HepG2 (cell line): ENCODE data around the gene HOXC12. TPM values are rescaled to one million over a fixed set of nuclear protein-coding genes. Genes with fewer than 3 reads are reported as not detected.

ENCODE experiments used
- ATAC-seq: fragments of 200-7000 bp; cut with Tn5 transposase; 3 replicates; pipeline ENCODE4 v1.9.1; 2020; ENCODE audit warnings: mild to moderate bottlenecking, moderate library complexity
- BruUV-seq: library from RNA; stranded (reverse); fragments of 400-500 nt; replicated peaks from 2 replicates; lab custom pipeline; 2021; lab: Mats Ljungman, UMichigan
- CTCF ChIA-PET: fragments of 300-600 bp; formaldehyde crosslinking; extraction: SDS; loops from one replicate; lab custom pipeline; 2021; ENCODE audit warnings: low total read pairs, inconsistent platforms, low intra/inter-chr PET ratio; lab: Yijun Ruan, JAX
- POLR2A ChIA-PET: fragments of 350-600 bp; sonication (Branson Sonifier 250); formaldehyde crosslinking; loops from one replicate; lab custom pipeline; 2020; ENCODE audit warnings: antibody characterized with exemption, inconsistent platforms; lab: Yijun Ruan, JAX
- DNase-seq: peaks from one replicate; pipeline ENCODE4 v3.0.0-alpha.2; 2015; ENCODE audit warnings: low spot score
- FAIRE-seq: peaks from 3 replicates; lab custom pipeline; 2011; peaks lifted over from hg19 to GRCh38; lab: Jason Lieb, UNC
- H2AFZ ChIP-seq: one replicate; pipeline ENCODE4 v1.6.1; 2011; ENCODE audit warnings: low read length, inconsistent platforms
- H3K27ac ChIP-seq: fragments of 300-600 bp; 3 replicates; pipeline ENCODE4 v1.8.0; 2011; ENCODE audit warnings: mixed run types, mild to moderate bottlenecking, mixed read lengths, low read length, inconsistent platforms; ENCODE audit not compliant: insufficient read depth; ENCODE audit errors: extremely low read length
- H3K27me3 ChIP-seq, 2 experiments: fragments of 200-600 bp in 1 of 2; 2 replicates in 1 of 2; 3 replicates in 1 of 2; pipeline versions ENCODE4 v1.6.0 to v1.8.0; 2011; ENCODE audit warnings: low read length in 2 of 2, mild to moderate bottlenecking in 2 of 2, moderate library complexity in 2 of 2, inconsistent platforms in 1 of 2; ENCODE audit not compliant: insufficient read depth in 2 of 2, control insufficient read depth in 1 of 2
- H3K36me3 ChIP-seq, 2 experiments: fragments of 200-600 bp in 1 of 2; replicated peaks in 1 of 2; 2 replicates in 1 of 2; 3 replicates in 1 of 2; pipeline versions ENCODE4 v1.5.1 to v1.8.0; 2011; ENCODE audit warnings: low read length in 2 of 2, inconsistent platforms in 1 of 2; ENCODE audit not compliant: insufficient read depth in 2 of 2, control insufficient read depth in 1 of 2
- H3K4me1 ChIP-seq: 2 replicates; pipeline ENCODE4 v1.5.1; 2012; ENCODE audit warnings: low read length, inconsistent platforms; ENCODE audit not compliant: insufficient read depth
- H3K4me2 ChIP-seq: 2 replicates; pipeline ENCODE4 v1.6.0; 2011; ENCODE audit warnings: low read depth, low read length, inconsistent platforms
- H3K4me3 ChIP-seq, 3 experiments: fragments of 200-600 bp in 1 of 3; sonication (generic), shearing (Covaris generic) in 1 of 3; replicated peaks in 1 of 3; 2 replicates each; pipeline ENCODE4 v1.5.1; 2011 to 2016; ENCODE audit warnings: low read length in 3 of 3, inconsistent platforms in 2 of 3, low read depth in 2 of 3, mild to moderate bottlenecking in 2 of 3, control low read depth in 1 of 3, mixed read lengths in 1 of 3; ENCODE audit not compliant: insufficient read depth in 1 of 3
- H3K79me2 ChIP-seq: one replicate; pipeline ENCODE4 v1.6.1; 2011; ENCODE audit warnings: low read length, inconsistent platforms; ENCODE audit not compliant: insufficient read depth
- H3K9ac ChIP-seq: 2 replicates; pipeline ENCODE4 v1.6.0; 2011; ENCODE audit warnings: mild to moderate bottlenecking, low read depth, low read length, inconsistent platforms; ENCODE audit not compliant: insufficient read depth
- H3K9me3 ChIP-seq: 2 replicates; pipeline ENCODE4 v1.5.1; 2012; ENCODE audit warnings: mild to moderate bottlenecking, low read length
- H4K20me1 ChIP-seq: 2 replicates; pipeline ENCODE4 v1.6.0; 2011; ENCODE audit warnings: inconsistent platforms, mild to moderate bottlenecking, low read length, moderate library complexity; ENCODE audit not compliant: insufficient read depth
- KAT2B ChIP-seq: fragments of 150-350 bp; IDR thresholded peaks from 2 replicates; pipeline ENCODE4 v1.6.1; 2014; ENCODE audit warnings: low read depth, low read length, borderline replicate concordance
- MZF1 ChIP-seq: sonication (generic); formaldehyde crosslinking; IDR thresholded peaks from 2 replicates; pipeline ENCODE4 v1.8.1; 2023; ENCODE audit warnings: mild to moderate bottlenecking, missing genetic modification reagents, borderline replicate concordance
- NCOR1 ChIP-seq: fragments of 200-600 bp; sonication (generic); IDR thresholded peaks from 2 replicates; pipeline ENCODE4 v1.7.0; 2017; ENCODE audit warnings: antibody characterized with exemption, low read length, borderline replicate concordance
- NFE2L2 ChIP-seq: fragments of 150-350 bp; IDR thresholded peaks from 2 replicates; pipeline ENCODE4 v1.6.1; 2014; ENCODE audit warnings: low read length
- SRSF4 ChIP-seq: fragments of 200-400 bp; formaldehyde crosslinking; IDR thresholded peaks from one replicate; pipeline ENCODE4 v1.6.1; 2018; ENCODE audit warnings: mild to moderate bottlenecking, low read depth, low read length, moderate library complexity; ENCODE audit not compliant: poor library complexity, severe bottlenecking
- TOE1 ChIP-seq: sonication (generic); formaldehyde crosslinking; IDR thresholded peaks from 2 replicates; pipeline ENCODE4 v1.4.0; 2020; ENCODE audit warnings: mild to moderate bottlenecking, missing genetic modification reagents
- YEATS4 ChIP-seq: sonication (generic); formaldehyde crosslinking; IDR thresholded peaks from 2 replicates; pipeline ENCODE4 v1.4.0; 2020; ENCODE audit warnings: missing genetic modification reagents, borderline replicate concordance
- ZFP37 ChIP-seq: sonication (generic); formaldehyde crosslinking; IDR thresholded peaks from 2 replicates; pipeline ENCODE4 v1.4.0; 2020; ENCODE audit warnings: missing genetic modification reagents, borderline replicate concordance
- ZNF205 ChIP-seq: IDR thresholded peaks from 2 replicates; pipeline ENCODE4 v1.6.1; 2018; ENCODE audit warnings: missing biosample characterization, missing genetic modification reagents
- ZNF292 ChIP-seq: sonication (generic); formaldehyde crosslinking; IDR thresholded peaks from 2 replicates; pipeline ENCODE4 v1.8.1; 2022; ENCODE audit warnings: mild to moderate bottlenecking, low read depth, missing genetic modification reagents, borderline replicate concordance
- ZNF296 ChIP-seq: sonication (generic); formaldehyde crosslinking; conservative IDR thresholded peaks from 2 replicates; pipeline ENCODE4 v1.5.0; 2020; ENCODE audit warnings: mild to moderate bottlenecking, missing genetic modification reagents
- ZNF776 ChIP-seq: sonication (generic); formaldehyde crosslinking; IDR thresholded peaks from 2 replicates; pipeline ENCODE4 v1.4.0; 2020; ENCODE audit warnings: mild to moderate bottlenecking, missing genetic modification reagents
- WGBS: methylation state at CpG from one replicate; pipeline ENCODE4 v1.1.6; 2017; ENCODE audit warnings: low lambda C conversion rate; 5-methylcytosine and 5-hydroxymethylcytosine counted together
- in situ Hi-C: cut with HindIII; loops from 2 replicates; pipeline ENCODE4 v1.10.0; 2017; ENCODE audit warnings: low pct_unique_long_range_greater_than_20kb; ENCODE audit not compliant: extremely low pct_ligation_motif_present
- intact Hi-C: fragments of 100-400 bp; cut with micrococcal nuclease; formaldehyde crosslinking; loops from one replicate; pipeline ENCODE4 v1.10.0; 2022; ENCODE audit not compliant: unreplicated experiment
- polyA plus RNA-seq, 8 experiments: library from polyadenylated mRNA; depleted of rRNA in 3 of 8; stranded (reverse) in 7 of 8; unstranded in 1 of 8; fragments of >200 nt; fragmentation: Illumina TruSeq in 4 of 8; extraction: Trizol in 4 of 8; gene quantifications; 2 replicates each; pipeline versions ENCODE4 v1.2.1 to v1.2.3, GENCODE V29; 2011 to 2016; ENCODE audit warnings: low read depth in 4 of 8, missing spikeins in 1 of 8, mixed read lengths in 1 of 8; ENCODE audit not compliant: insufficient read depth in 1 of 8
- total RNA-seq, 5 experiments: library from RNA; depleted of rRNA; stranded (reverse); fragments of >200 nt; fragmentation: Illumina TruSeq; extraction: Trizol; gene quantifications; 2 replicates each; pipeline ENCODE4 v1.2.3, GENCODE V29; 2016; ENCODE audit warnings: low read depth in 1 of 5

The HOXC12 gene
- total and polyA plus RNA-seq, 2 of the 13 experiments (the other 11 are each of a cell fraction or from before 2014, with no cell fraction given) = not detected

DNA sequence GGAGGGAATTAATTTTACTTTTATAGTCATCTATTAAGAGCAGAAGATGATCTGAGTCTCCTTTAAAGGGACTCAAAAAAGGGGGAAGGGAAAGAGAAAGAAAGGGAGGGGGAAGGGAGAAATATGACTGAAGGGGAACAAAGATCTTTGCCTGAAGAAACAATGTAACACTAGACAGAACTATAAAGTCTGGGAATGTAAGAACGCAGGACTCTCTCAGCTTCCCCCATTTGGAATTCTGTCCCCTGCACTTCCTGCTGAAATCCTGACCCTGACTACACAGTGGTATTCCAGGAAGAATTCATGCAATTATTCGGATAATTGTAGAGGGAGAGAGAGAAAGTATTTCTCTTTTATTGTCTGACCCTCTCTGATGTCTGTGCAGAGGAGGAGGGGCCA is 9.6 kb downstream of the HOXC12 start:
- BruUV-seq = no TSS peak
- in situ Hi-C loops (no loop called here), intact Hi-C loops (no loop called here)
- ATAC-seq (no peak), FAIRE-seq (no peak), DNase-seq (no peak)
- no peaks in the 10 kb centered on the region for H3K36me3 ChIP-seq
- H3K9me3 ChIP-seq = no peaks in the 10 kb centered on the region
- H3K9ac ChIP-seq = no peak overlapping the region
- no peak overlapping the region for H3K4me3 ChIP-seq
- no peaks in the 10 kb centered on the region for H3K4me1 ChIP-seq
- no peak overlapping the region for H2AFZ ChIP-seq
- 2% methylated on average over 2 of the region's 2 CpGs for WGBS
- H3K79me2 ChIP-seq = no peaks in the 10 kb centered on the region
- POLR2A ChIA-PET = no interaction called here
- H4K20me1 ChIP-seq = 0 out of 2 replicates have a peak, but pooled peaks cover 2% of the 10 kb centered on the region
- CTCF ChIA-PET = no interaction called here
- H3K4me2 ChIP-seq = no peak overlapping the region
- TF ChIP-seq KAT2B (no peak), NCOR1 (no peak)
- peaks cover 19 to 99% of the 10 kb centered on the region in 2 experiments for H3K27me3 ChIP-seq
- H3K27ac ChIP-seq = no peak overlapping the region

DNA sequence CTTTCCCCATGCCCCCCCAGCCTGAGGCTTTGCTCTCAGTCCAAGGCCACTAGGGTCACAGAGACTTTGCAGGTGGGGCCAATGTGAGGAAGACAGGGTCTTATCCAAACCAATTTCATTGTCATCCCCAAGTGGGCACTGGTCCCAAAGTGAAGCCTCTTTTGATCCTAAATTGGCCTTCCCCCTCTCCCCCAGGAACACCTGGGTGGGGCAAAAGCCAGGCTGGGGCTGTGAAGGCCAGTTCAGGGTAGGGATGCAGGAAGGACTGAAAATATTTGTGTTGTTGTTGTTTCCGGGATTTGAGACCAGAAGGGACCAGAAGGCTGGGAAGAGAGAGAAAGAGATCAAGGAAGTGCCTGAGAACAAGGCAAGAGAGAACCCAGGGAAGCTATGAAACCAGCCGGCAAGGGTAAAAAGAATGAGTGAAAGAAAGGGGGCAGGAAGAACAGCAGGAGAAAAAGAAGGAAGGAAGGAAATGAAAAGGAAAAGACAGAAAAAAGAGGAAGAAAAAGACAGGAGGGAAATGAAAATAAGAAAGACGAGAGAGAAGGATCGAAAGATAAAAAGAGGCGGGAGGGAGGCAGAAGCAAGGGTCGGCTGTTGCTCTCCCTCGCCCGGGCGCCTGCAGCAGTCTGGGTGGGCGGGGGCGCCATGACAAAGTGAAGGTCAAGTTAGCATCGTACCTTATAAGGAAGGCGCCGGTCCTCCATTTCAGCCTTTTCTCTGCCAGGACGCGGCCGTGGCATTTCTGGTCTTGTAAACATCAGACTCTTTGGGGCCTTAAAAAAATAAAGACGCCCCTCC is 10.8 kb downstream of the HOXC12 start:
- Histone ChIP-seq H3K4me1 (no peaks in the 10 kb centered on the region), H2AFZ (no peak overlapping the region), H4K20me1 (0 out of 2 replicates have a peak, but pooled peaks cover 2% of the 10 kb centered on the region), H3K4me2 (no peak overlapping the region), H3K79me2 (no peaks in the 10 kb centered on the region), H3K27ac (no peak overlapping the region), H3K9me3 (no peaks in the 10 kb centered on the region), H3K36me3 (no peaks in the 10 kb centered on the region), H3K9ac (no peak overlapping the region), H3K27me3 (peaks cover 24 to 99% of the 10 kb centered on the region in 2 experiments), H3K4me3 (no peak overlapping the region)
- BruUV-seq = no TSS peak
- ChIA-PET CTCF (no interaction called here), POLR2A (no interaction called here)
- intact Hi-C loops (no loop called here), in situ Hi-C loops (no loop called here)
- TF ChIP-seq ZNF296 (CRISPR knock-in tag) = no peak
- TF ChIP-seq ZFP37 (CRISPR knock-in tag) = no peak
- no peak for TF ChIP-seq TOE1 (CRISPR knock-in tag)
- no peak for TF ChIP-seq ZNF292 (CRISPR knock-in tag)
- no peak for TF ChIP-seq MZF1
- no peak for TF ChIP-seq YEATS4 (CRISPR knock-in tag)
- no peak for TF ChIP-seq SRSF4
- TF ChIP-seq ZNF776 (CRISPR knock-in tag) = no peak
- TF ChIP-seq ZNF205 (CRISPR knock-in tag) = no peak
- TF ChIP-seq NFE2L2 = no peak
- DNase-seq = no peak
- 31% methylated on average over 15 of the region's 18 CpGs for WGBS
- FAIRE-seq = no peak
- no peak for ATAC-seq
